Sigmoid colon (tissue), 7 donors: Measurements from ENCODE around the gene PHACTR3. TPM values are rescaled to one million over a fixed set of nuclear protein-coding genes. Genes with fewer than 3 reads are reported as not detected.

ENCODE experiments used
- DNase-seq: peaks from one replicate; pipeline ENCODE4 v3.0.0-alpha.2; 2019
- H3K27ac ChIP-seq, 4 donors: fragments of 200-600 bp; sonication (generic); one replicate each; pipeline ENCODE4 v1.5.1; 2016 to 2019; ENCODE audit warnings: mild to moderate bottlenecking in 1 of 4
- H3K27me3 ChIP-seq, 3 donors: fragments of 200-600 bp; sonication (generic); one replicate each; pipeline ENCODE4 v1.5.1; 2019; ENCODE audit warnings: mild to moderate bottlenecking in 1 of 3
- H3K36me3 ChIP-seq, 4 donors: fragments of 200-600 bp; sonication (generic); one replicate each; pipeline ENCODE4 v1.5.1; 2016 to 2019
- H3K4me1 ChIP-seq, 4 donors: fragments of 200-600 bp; sonication (generic); one replicate each; pipeline ENCODE4 v1.5.1; 2017 to 2019
- H3K4me3 ChIP-seq, 4 donors: fragments of 200-600 bp; sonication (generic); one replicate each; pipeline ENCODE4 v1.5.1; 2017 to 2019; ENCODE audit warnings: mild to moderate bottlenecking in 2 of 4, moderate library complexity in 1 of 4
- H3K9me3 ChIP-seq, 4 donors: fragments of 200-600 bp in 3 of 4; sonication (generic) in 3 of 4; one replicate each; pipeline versions ENCODE4 v1.5.1 to v1.6.1; 2013 to 2019
- CTCF ChIP-seq, 4 experiments: fragments of 450-650 bp in 3 of 4; fragments of 200-600 bp in 1 of 4; IDR thresholded peaks; one replicate each; pipeline ENCODE4 v1.5.1; 2016 to 2019; ENCODE audit warnings: antibody characterized with exemption in 4 of 4, mild to moderate bottlenecking in 3 of 4, moderate library complexity in 2 of 4
- EP300 ChIP-seq, 4 donors: sonication (generic); formaldehyde crosslinking; IDR thresholded peaks; one replicate each; pipeline ENCODE4 v1.6.1; 2017; ENCODE audit warnings: antibody characterized with exemption in 4 of 4
- POLR2A ChIP-seq, 2 donors: fragments of 450-650 bp; IDR thresholded peaks; one replicate each; pipeline ENCODE4 v1.6.1; 2016; ENCODE audit warnings: antibody characterized with exemption in 2 of 2, mild to moderate bottlenecking in 2 of 2, moderate library complexity in 2 of 2
- POLR2AphosphoS5 ChIP-seq, 4 donors: sonication (generic); formaldehyde crosslinking; IDR thresholded peaks; one replicate each; pipeline ENCODE4 v1.6.1; 2017; ENCODE audit warnings: antibody characterized with exemption in 4 of 4
- WGBS, 2 donors: extraction: QIAGEN DNeasy Blood & Tissue Kit; methylation state at CpG; one replicate each; pipeline ENCODE4 v1.1.7; 2013; 5-methylcytosine and 5-hydroxymethylcytosine counted together
- intact Hi-C: fragments of 100-400 bp; cut with DNase I; formaldehyde crosslinking; loops from one replicate; pipeline ENCODE4 v1.15.1; 2023
- polyA plus RNA-seq, 3 donors: library from polyadenylated mRNA; stranded (reverse); fragments of 200-250 nt; gene quantifications; one replicate each; pipeline ENCODE4 v1.2.3, GENCODE V29; 2013
- total RNA-seq, 4 donors: library from RNA; depleted of rRNA; stranded (reverse); fragments of >200 nt; gene quantifications; one replicate each; pipeline ENCODE4 v1.1.0, GENCODE V29; 2016
- donor health status: healthy with polysubstance abuse.
- donor health status: Bipolar disorder and iron deficiency.
- donor health status: healthy.

Gene PHACTR3
- total and polyA plus RNA-seq, 7 donors = under 0.01 to 1.5 (median 0.81) TPM

GRCh38 chr20:59748619-59749191 lies 144.4 kb downstream of the PHACTR3 start:
- intact Hi-C loops = no loop called here
- peak overlapping the region; percentile 56 to 76 (median 62) for H3K27ac ChIP-seq
- no peaks in the 10 kb centered on the region for H3K27me3 ChIP-seq
- TF ChIP-seq CTCF (IDR thresholded peaks at IDR 0.05) (no peak), POLR2AphosphoS5 (IDR thresholded peaks at IDR 0.05) (peak in 1 of 4 donors; percentile 9), EP300 (IDR thresholded peaks at IDR 0.05) (no peak)
- H3K4me3 ChIP-seq = no peak overlapping the region
- H3K36me3 ChIP-seq = no peaks in the 10 kb centered on the region
- no peaks in the 10 kb centered on the region for H3K9me3 ChIP-seq
- WGBS, 2 donors = 67 to 71% methylated on average over 14 of the region's 14 CpGs
- peaks cover 0 to 48% (median 32%) of the 10 kb centered on the region in 4 donors for H3K4me1 ChIP-seq
- peak; percentile 84 for DNase-seq

DNA sequence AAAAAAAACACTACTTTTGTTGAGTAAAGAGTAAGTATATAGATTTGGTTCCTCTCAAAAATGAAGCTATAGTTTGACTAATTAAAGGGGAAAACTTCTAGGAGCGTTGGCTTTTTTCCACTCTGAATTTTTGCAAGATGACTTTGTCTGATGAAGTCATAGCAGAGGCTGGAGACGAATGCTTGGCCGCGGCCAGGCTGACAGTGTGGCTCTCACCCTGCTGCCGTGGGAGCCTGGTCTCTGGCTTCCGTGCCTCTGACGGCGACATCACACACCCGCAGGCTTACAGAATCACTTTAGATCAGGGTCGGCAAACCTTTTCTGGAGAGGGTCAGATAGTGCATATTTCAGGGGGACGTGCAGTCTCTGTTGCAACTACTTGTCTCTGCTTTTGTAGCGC lies 145.0 kb downstream of the PHACTR3 start:
- intact Hi-C loops = no loop called here
- Histone ChIP-seq H3K27me3 (no peaks in the 10 kb centered on the region), H3K27ac (peak overlapping the region; percentile 56 to 76 (median 62)), H3K36me3 (no peaks in the 10 kb centered on the region), H3K4me1 (peaks cover 0 to 48% (median 32%) of the 10 kb centered on the region in 4 donors), H3K4me3 (no peak overlapping the region), H3K9me3 (no peaks in the 10 kb centered on the region)
- 69 to 80% methylated on average over 12 of the region's 12 CpGs for WGBS, 2 donors
- TF ChIP-seq EP300 (IDR thresholded peaks at IDR 0.05) = no peak
- no peak for DNase-seq

DNA sequence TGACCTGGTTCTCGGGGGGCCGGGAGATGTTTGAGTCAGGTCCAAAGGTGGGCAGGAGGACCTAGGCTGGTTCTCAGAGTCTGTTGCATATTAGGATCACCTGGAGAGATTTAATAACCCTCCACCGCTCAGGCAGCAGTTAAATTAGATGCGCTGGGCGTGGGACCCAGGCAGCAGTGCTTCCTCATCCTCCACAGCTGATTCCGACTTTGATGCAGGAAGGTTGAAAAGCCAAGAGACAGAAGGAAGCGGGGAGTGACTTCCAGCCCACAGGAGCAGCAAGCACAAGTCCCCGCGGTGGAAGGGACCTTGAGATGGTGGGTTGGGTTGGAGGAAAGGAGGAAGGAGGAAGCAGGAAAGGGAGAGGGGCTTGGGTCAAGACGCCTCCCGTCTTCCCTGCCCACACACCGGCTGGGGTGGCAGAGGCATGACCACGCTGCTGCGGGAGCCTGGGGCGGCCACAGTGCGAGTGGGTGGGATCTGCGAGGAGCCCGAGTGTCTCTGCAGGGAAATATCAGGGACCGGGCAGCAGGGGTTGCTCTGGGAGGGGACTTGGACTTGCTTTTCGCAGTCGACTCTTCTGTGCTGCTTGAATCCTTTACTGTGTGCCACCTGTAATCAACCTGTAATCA lies 146.0 kb downstream of the PHACTR3 start:
- Histone ChIP-seq H3K27ac (no peak overlapping the region), H3K36me3 (no peaks in the 10 kb centered on the region), H3K27me3 (peaks cover 0 to 9% (median 8%) of the 10 kb centered on the region in 3 donors), H3K9me3 (no peaks in the 10 kb centered on the region), H3K4me3 (no peak overlapping the region), H3K4me1 (peaks cover 0 to 48% (median 32%) of the 10 kb centered on the region in 4 donors)
- no peak for DNase-seq
- TF ChIP-seq POLR2AphosphoS5 (IDR thresholded peaks at IDR 0.05) (no peak), POLR2A (IDR thresholded peaks at IDR 0.05) (no peak), CTCF (IDR thresholded peaks at IDR 0.05) (no peak), EP300 (IDR thresholded peaks at IDR 0.05) (no peak)
- intact Hi-C loops = loop anchor here (2.0 kb wide), 2 partner anchors 152 to 180 kb away; no protein-coding TSS in a partner anchor
- 72 to 74% methylated on average over 21 of the region's 21 CpGs for WGBS, 2 donors

DNA sequence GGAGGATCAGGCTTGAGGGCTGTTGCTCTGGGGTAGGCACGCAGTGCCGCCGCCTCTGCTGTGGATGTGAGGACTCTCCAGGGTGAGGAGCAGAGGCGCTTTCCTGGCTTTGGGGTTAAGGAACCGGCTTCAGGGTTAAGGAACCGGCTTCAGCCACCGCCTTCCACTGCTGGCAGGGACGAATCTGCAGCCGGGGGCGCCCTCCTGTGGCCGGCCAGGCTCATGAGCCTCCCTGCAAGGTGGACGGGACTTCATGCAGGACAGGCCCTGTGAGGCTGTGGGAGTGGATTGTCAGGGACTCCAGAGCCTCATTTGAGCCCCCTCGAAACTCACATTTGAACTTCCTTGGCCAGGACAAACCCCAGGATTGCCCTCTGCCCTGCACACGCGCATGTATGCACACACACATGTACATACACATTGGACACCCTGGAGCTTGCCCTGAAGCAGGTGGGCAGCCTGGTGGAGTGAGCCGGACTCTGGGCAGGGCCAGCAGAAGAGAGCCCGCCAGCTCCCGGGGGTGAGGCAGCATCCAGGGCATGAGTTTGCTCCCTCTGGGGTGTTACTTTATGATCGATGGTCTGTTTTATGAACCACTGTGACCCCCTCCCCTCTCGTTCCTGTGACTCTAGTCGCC lies 146.9 kb downstream of the PHACTR3 start:
- intact Hi-C loops = loop anchor here (2.0 kb wide), 2 partner anchors 152 to 180 kb away; no protein-coding TSS in a partner anchor
- DNase-seq = peak; percentile 77

More for the DNA sequence above, 146.9 kb downstream of the PHACTR3 start:
- Histone ChIP-seq H3K27ac (no peak overlapping the region), H3K4me1 (peaks cover 0 to 48% (median 32%) of the 10 kb centered on the region in 4 donors), H3K4me3 (no peak overlapping the region), H3K27me3 (peaks cover 0 to 17% (median 13%) of the 10 kb centered on the region in 3 donors), H3K36me3 (no peaks in the 10 kb centered on the region), H3K9me3 (no peaks in the 10 kb centered on the region)
- TF ChIP-seq CTCF (IDR thresholded peaks at IDR 0.05) (peak; percentile 33 to 69 (median 52)), POLR2A (IDR thresholded peaks at IDR 0.05) (no peak), POLR2AphosphoS5 (IDR thresholded peaks at IDR 0.05) (no peak), EP300 (IDR thresholded peaks at IDR 0.05) (no peak)
- WGBS, 2 donors = 26 to 29% methylated on average over 21 of the region's 21 CpGs
